MM.1S (cell line): ENCODE measurements around the gene SIGLEC8.

ENCODE experiments used
- CTCF ChIP-seq: fragments of 300-600 bp; sonication (generic); IDR thresholded peaks from 2 replicates; pipeline ENCODE4 v1.5.1; 2016; ENCODE audit warnings: antibody characterized with exemption, low read length, mixed read lengths
- EZH2 ChIP-seq: fragments of 300-600 bp; sonication (generic); optimal IDR thresholded peaks from 2 replicates; pipeline ENCODE3; 2017; ENCODE audit warnings: low read depth, mild to moderate bottlenecking, antibody characterized with exemption, low read length, mixed read lengths
- EZH2phosphoT487 ChIP-seq: fragments of 300-600 bp; sonication (generic); IDR thresholded peaks from 2 replicates; pipeline ENCODE4 v1.6.1; 2018; ENCODE audit warnings: antibody characterized with exemption, low read length

DNA sequence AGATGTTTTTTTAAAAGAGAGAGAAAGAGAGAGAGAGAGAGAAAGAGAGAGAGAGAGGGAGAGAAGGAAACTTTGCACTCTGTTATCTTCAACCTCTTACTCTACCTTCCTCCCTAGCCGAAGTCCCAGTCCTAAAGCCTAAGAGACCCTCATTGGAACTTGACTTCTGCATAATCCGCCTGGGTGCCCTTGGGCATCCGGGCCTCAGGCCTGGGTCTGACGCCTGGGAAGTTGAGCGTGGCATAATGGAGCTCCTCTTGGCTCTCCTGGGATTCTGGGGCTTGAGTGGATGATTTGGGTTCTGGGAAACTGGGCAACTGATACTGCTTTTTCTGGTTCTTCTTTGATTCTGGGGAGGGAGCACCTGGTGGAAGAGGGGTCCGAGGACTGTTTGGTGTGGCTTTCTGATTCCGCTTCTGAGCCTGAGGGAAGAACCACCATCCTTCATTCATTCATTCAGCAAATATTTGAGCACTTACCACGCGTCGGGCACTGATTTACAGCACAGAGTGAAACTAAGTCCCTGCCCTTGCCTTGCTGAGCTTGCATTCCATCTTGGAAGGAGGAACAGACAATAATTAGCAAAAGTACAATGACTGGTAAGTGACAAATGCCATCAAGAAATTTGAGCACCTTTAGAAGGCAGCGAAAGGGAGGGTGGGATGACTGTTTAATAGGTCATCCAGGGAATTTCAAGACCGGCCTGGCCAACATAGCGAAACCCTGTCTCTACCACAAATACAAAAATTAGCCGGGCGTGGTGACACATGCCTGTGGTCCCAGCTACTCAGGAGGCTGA lies 47.1 kb downstream of the SIGLEC8 start:
- no peak for TF ChIP-seq EZH2
- no peak for TF ChIP-seq CTCF
- no peak for TF ChIP-seq EZH2phosphoT487
